ENCODE data around the gene ZIC5. TPM values are rescaled to one million over a fixed set of nuclear protein-coding genes. Genes with fewer than 3 reads are reported as not detected.

The ZIC5 gene
- total and polyA plus RNA-seq, 11 donors: not detected

DNA sequence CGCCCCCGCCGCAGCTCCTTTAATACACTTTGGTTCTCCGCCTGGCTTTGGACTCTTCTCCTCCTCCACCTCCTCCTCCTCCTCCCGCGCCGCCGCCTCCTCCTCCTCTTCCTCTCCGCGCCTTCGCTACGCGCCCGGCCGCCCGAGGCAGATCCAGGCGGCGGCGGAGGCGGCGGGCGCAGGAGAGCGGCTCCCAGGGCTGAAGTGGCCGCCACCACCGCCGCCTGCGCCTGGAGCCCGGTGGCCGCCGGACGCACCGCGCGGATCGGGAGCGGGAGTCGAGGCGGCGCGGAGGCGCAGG lies 10.1 kb upstream of the ZIC5 start, which contains the start of gene ZIC2:
ZIC2 (plus strand) TSS at position 50 of the 301 bp plus-strand sequence. CDS start 281 bp downstream, outside the sequence.
- ATAC-seq (no peak), DNase-seq (no peak)
- Histone ChIP-seq H3K4me3 (peak within 1 kb of the TSS; percentile 9 to 58 (median 46)), H3K27ac (no peak within 1 kb of the TSS), H3K9me3 (peaks cover 0 to 5% (median 0%) of the 10 kb centered on the region in 12 donors), H3K4me1 (peaks cover 4 to 43% (median 23%) of the 10 kb centered on the region in 12 donors), H3K36me3 (no peaks in the 10 kb centered on the region), H3K27me3 (peaks cover 76 to 99% (median 95%) of the 10 kb centered on the region in 9 donors)
- 1% methylated on average over 18 to 41 of the region's 41 CpGs for WGBS, 4 donors
- intact Hi-C loops (cut with DNase I): no loop called here
- no peak for TF ChIP-seq POLR2A (IDR thresholded peaks at IDR 0.05)
- TF ChIP-seq, protein P1, sequence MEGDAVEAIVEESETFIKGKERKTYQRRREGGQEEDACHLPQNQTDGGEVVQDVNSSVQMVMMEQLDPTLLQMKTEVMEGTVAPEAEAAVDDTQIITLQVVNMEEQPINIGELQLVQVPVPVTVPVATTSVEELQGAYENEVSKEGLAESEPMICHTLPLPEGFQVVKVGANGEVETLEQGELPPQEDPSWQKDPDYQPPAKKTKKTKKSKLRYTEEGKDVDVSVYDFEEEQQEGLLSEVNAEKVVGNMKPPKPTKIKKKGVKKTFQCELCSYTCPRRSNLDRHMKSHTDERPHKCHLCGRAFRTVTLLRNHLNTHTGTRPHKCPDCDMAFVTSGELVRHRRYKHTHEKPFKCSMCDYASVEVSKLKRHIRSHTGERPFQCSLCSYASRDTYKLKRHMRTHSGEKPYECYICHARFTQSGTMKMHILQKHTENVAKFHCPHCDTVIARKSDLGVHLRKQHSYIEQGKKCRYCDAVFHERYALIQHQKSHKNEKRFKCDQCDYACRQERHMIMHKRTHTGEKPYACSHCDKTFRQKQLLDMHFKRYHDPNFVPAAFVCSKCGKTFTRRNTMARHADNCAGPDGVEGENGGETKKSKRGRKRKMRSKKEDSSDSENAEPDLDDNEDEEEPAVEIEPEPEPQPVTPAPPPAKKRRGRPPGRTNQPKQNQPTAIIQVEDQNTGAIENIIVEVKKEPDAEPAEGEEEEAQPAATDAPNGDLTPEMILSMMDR (IDR thresholded peaks at IDR 0.05): no peak

DNA sequence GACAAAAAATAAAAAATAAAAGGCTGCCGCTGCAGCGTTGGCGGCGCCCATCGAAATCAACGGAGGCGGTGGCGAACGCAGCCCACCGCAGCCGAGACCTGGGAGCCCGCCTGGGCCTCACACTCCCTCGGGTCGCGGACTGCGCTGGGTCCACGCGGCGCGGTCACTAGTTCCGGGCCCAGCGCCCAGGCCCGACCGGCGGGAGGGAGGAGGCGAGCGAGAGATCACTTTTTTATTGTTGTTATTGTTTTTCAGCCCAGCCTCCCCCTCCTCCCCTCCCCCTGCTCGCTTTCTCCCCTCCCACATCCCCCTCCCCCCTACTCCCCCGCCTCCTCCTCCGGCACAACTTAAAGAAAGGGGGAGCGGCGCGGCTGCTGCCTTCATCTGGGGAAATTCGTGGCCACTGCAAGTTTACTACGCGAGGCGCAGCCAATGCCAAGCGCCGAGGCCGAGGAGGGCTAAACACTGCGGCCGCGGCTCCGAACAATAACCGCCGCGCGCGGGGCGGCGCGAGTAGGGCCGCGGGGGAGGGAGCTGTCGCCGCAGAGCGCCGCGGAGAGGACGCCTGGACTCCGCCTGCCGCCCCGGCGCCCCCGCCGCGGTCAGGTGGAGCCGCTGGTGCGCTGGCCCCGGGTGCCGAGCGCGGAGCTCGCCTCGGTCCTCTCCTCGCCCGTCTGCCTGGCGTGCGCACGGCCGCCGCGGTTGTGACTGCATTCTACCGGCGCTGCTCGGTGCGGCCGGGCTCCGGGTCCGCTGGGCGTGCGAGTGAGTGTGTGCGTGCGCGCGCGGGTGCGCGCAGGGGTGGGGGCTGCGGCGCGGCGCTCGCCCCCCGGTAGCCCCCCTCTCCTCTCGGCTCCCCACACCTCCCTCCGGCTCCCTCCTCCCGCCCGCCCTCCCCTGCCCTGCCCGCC lies 9.5 kb upstream of the ZIC5 start:
- DNase-seq (peak in 1 of 5 donors; percentile 56), ATAC-seq (peak in 1 of 4 donors; percentile 36)
- peaks cover 4 to 43% (median 23%) of the 10 kb centered on the region in 12 donors for H3K4me1 ChIP-seq
- H3K4me3 ChIP-seq: peak overlapping the region; percentile 9 to 58 (median 46)
- H3K27me3 ChIP-seq: peaks cover 70 to 99% (median 95%) of the 10 kb centered on the region in 9 donors
- H3K36me3 ChIP-seq: no peaks in the 10 kb centered on the region
- TF ChIP-seq, protein P1 (IDR thresholded peaks at IDR 0.05): no peak
- no peak for TF ChIP-seq POLR2A (IDR thresholded peaks at IDR 0.05)
- intact Hi-C loops (cut with DNase I): no loop called here
- 1 to 3% (median 1%) methylated on average over 38 to 109 of the region's 110 CpGs for WGBS, 4 donors
- H3K27ac ChIP-seq: no peak overlapping the region
- peaks cover 0 to 5% (median 0%) of the 10 kb centered on the region in 12 donors for H3K9me3 ChIP-seq

DNA sequence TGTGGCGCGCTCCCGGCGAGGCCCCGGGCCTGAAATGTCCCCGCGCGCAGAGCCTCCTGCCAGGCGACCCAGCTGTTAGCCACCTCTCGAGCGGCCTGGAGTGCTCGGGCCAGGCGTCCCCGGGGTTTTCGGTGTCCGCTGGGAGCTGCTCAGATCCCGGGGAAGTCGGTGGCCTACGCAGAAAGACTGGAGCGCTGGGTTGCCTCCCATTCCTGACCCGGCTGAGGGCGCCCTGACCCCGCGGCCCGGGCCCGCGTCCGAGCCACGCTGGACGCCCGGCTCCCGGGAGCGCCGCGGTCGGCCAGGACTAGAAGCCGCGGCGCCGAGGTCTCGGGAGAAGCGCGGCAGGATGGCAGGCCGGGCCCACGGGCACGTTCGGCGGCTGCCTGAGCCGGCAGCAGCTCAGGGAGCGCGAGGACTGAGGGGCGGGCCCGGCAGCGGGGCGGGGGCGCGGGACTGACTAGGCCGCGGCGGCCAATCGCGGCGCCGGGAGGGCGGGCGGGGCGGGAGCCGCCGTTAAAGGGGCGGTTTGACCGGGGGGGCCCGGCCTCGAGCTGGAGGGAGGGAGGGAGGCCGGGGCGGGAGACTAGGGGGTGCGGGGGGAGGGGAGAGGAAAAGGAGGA lies 8.7 kb upstream of the ZIC5 start:
- Histone ChIP-seq H3K9me3 (peaks cover 0 to 5% (median 0%) of the 10 kb centered on the region in 12 donors), H3K4me1 (peaks cover 4 to 43% (median 23%) of the 10 kb centered on the region in 12 donors), H3K4me3 (peak overlapping the region; percentile 9 to 58 (median 46)), H3K27ac (no peak overlapping the region), H3K27me3 (peaks cover 74 to 100% (median 96%) of the 10 kb centered on the region in 9 donors), H3K36me3 (no peaks in the 10 kb centered on the region)
- DNase-seq: peak in 4 of 5 donors; percentile 46 to 78 (median 58)
- no peak for TF ChIP-seq POLR2A (IDR thresholded peaks at IDR 0.05)
- TF ChIP-seq, protein P1 (IDR thresholded peaks at IDR 0.05): no peak
- 1 to 9% (median 1%) methylated on average over 14 to 76 of the region's 76 CpGs for WGBS, 4 donors
- intact Hi-C loops (cut with DNase I): no loop called here
- ATAC-seq: peak in 3 of 4 donors; percentile 83 to 94 (median 92)
